Hepatocyte (in vitro differentiated cells): Measurements from ENCODE around the gene ADGRB3. TPM values are rescaled to one million over a fixed set of nuclear protein-coding genes. Genes with fewer than 3 reads are reported as not detected.

Source experiments
- DNase-seq: peaks from one replicate; pipeline ENCODE4 v3.0.0-alpha.2; 2016; ENCODE audit warnings: low spot score
- H2AFZ ChIP-seq: fragments of 200-600 bp; sonication (generic); 2 replicates; pipeline ENCODE4 v1.6.0; 2016; ENCODE audit warnings: antibody characterized with exemption, mild to moderate bottlenecking
- H3K27ac ChIP-seq: fragments of 200-600 bp; sonication (generic); 2 replicates; pipeline ENCODE4 v1.5.1; 2016; ENCODE audit warnings: mild to moderate bottlenecking
- H3K27me3 ChIP-seq: fragments of 200-600 bp; sonication (generic); 2 replicates; pipeline ENCODE4 v1.6.1; 2016
- H3K36me3 ChIP-seq: fragments of 200-600 bp; sonication (generic); replicated peaks from 2 replicates; pipeline ENCODE4 v1.5.1; 2016; ENCODE audit warnings: low read depth; ENCODE audit not compliant: insufficient read depth
- H3K4me1 ChIP-seq: fragments of 200-600 bp; sonication (generic); 2 replicates; pipeline ENCODE4 v1.5.1; 2016; ENCODE audit warnings: mild to moderate bottlenecking, moderate library complexity; ENCODE audit not compliant: insufficient read depth
- H3K4me2 ChIP-seq: fragments of 200-600 bp; sonication (generic); 2 replicates; pipeline ENCODE4 v1.6.0; 2016
- H3K4me3 ChIP-seq: fragments of 200-600 bp; sonication (generic); 2 replicates; pipeline ENCODE4 v1.5.1; 2016; ENCODE audit warnings: mild to moderate bottlenecking
- H3K79me2 ChIP-seq: fragments of 200-600 bp; sonication (generic); 2 replicates; pipeline ENCODE4 v1.6.0; 2017; ENCODE audit warnings: mild to moderate bottlenecking
- H3K9me2 ChIP-seq: fragments of 200-600 bp; sonication (generic); replicated peaks from 2 replicates; pipeline ENCODE4 v1.6.0; 2017; ENCODE audit warnings: mild to moderate bottlenecking; ENCODE audit not compliant: insufficient read depth
- H3K9me3 ChIP-seq: fragments of 200-600 bp; sonication (generic); 2 replicates; pipeline ENCODE4 v1.5.1; 2016; ENCODE audit warnings: low read depth, mild to moderate bottlenecking
- H4K20me1 ChIP-seq: fragments of 200-600 bp; sonication (generic); 2 replicates; pipeline ENCODE4 v1.6.0; 2016; ENCODE audit warnings: mild to moderate bottlenecking; ENCODE audit not compliant: insufficient read depth, poor library complexity, severe bottlenecking
- CTCF ChIP-seq: fragments of 200-600 bp; sonication (generic); IDR thresholded peaks from 2 replicates; pipeline ENCODE4 v1.5.1; 2016; ENCODE audit warnings: antibody characterized with exemption, mild to moderate bottlenecking; ENCODE audit not compliant: poor library complexity
- EZH2 ChIP-seq: fragments of 200-600 bp; sonication (generic); IDR thresholded peaks from 2 replicates; pipeline ENCODE4 v1.6.1; 2016; ENCODE audit warnings: antibody characterized with exemption, mild to moderate bottlenecking, borderline replicate concordance
- EZH2phosphoT487 ChIP-seq: fragments of 200-600 bp; sonication (generic); IDR thresholded peaks from one replicate; pipeline ENCODE4 v1.6.1; 2018; ENCODE audit warnings: antibody characterized with exemption, mild to moderate bottlenecking, low read depth, moderate library complexity; ENCODE audit not compliant: unreplicated experiment, severe bottlenecking
- WGBS: methylation state at CpG from one replicate; pipeline ENCODE4 v1.1.6; 2016; ENCODE audit warnings: low lambda C conversion rate; ENCODE audit errors: missing lambda C conversion rate; 5-methylcytosine and 5-hydroxymethylcytosine counted together
- polyA plus RNA-seq: library from polyadenylated mRNA; unstranded; fragments of >200 nt; fragmentation: Nextera tagmentation; extraction: Ambion mirVana; gene quantifications from 2 replicates; pipeline ENCODE4 v1.2.1, GENCODE V29; 2016
- total RNA-seq: library from RNA; depleted of rRNA; stranded (reverse); fragments of >200 nt; gene quantifications from 2 replicates; pipeline ENCODE4 v1.2.3, GENCODE V29; 2014

The ADGRB3 gene
- total and polyA plus RNA-seq, 2 experiments from 2014 or later: 0.17 to 2.2 TPM

GRCh38 chr6:69276204-69276603 lies 641.1 kb downstream of the ADGRB3 start:
- no peaks in the 10 kb centered on the region for H3K79me2 ChIP-seq
- no peak overlapping the region for H3K4me3 ChIP-seq
- DNase-seq: no peak
- H4K20me1 ChIP-seq: no peaks in the 10 kb centered on the region
- H2AFZ ChIP-seq: no peak overlapping the region
- no peak overlapping the region for H3K4me2 ChIP-seq
- H3K9me3 ChIP-seq: no peaks in the 10 kb centered on the region
- H3K4me1 ChIP-seq: no peaks in the 10 kb centered on the region
- no peak for TF ChIP-seq EZH2phosphoT487
- TF ChIP-seq EZH2: no peak
- no peak for TF ChIP-seq CTCF
- H3K27me3 ChIP-seq: no peaks in the 10 kb centered on the region
- no peaks in the 10 kb centered on the region for H3K9me2 ChIP-seq
- H3K36me3 ChIP-seq: no peaks in the 10 kb centered on the region
- H3K27ac ChIP-seq: no peak overlapping the region

- DNase-seq: no peak
- Histone ChIP-seq H3K4me1 (no peaks in the 10 kb centered on the region), H2AFZ (no peak overlapping the region)
These were observed 644.7 kb downstream of the ADGRB3 start for GRCh38 chr6:69279805-69280204.

GRCh38 chr6:69280858-69281257 lies 645.8 kb downstream of the ADGRB3 start:
- no peaks in the 10 kb centered on the region for H3K9me2 ChIP-seq
- WGBS: 74% methylated on average over 1 of the region's 1 CpG
- no peak for TF ChIP-seq EZH2phosphoT487
- TF ChIP-seq CTCF: no peak
- no peak for TF ChIP-seq EZH2

More at GRCh38 chr6:69279805-69280204, 644.7 kb downstream of the ADGRB3 start:
- H3K9me2 ChIP-seq: no peaks in the 10 kb centered on the region
- no peaks in the 10 kb centered on the region for H3K27me3 ChIP-seq
- no peaks in the 10 kb centered on the region for H3K36me3 ChIP-seq
- TF ChIP-seq EZH2 (no peak), EZH2phosphoT487 (no peak), CTCF (no peak)
- H3K9me3 ChIP-seq: no peaks in the 10 kb centered on the region
- no peak overlapping the region for H3K4me2 ChIP-seq
- H3K79me2 ChIP-seq: no peaks in the 10 kb centered on the region
- WGBS: 66% methylated on average over 4 of the region's 4 CpGs
- no peak overlapping the region for H3K27ac ChIP-seq
- H3K4me3 ChIP-seq: no peak overlapping the region
- no peaks in the 10 kb centered on the region for H4K20me1 ChIP-seq

GRCh38 chr6:69284176-69284730 lies 649.2 kb downstream of the ADGRB3 start:
- H3K4me2 ChIP-seq: no peak overlapping the region
- no peaks in the 10 kb centered on the region for H3K4me1 ChIP-seq
- no peaks in the 10 kb centered on the region for H3K79me2 ChIP-seq
- H3K9me3 ChIP-seq: no peaks in the 10 kb centered on the region
- 28% methylated on average over 7 of the region's 7 CpGs for WGBS
- H3K9me2 ChIP-seq: no peaks in the 10 kb centered on the region
- H4K20me1 ChIP-seq: no peaks in the 10 kb centered on the region
- TF ChIP-seq EZH2 (no peak), CTCF (no peak), EZH2phosphoT487 (no peak)
- no peaks in the 10 kb centered on the region for H3K36me3 ChIP-seq
- H2AFZ ChIP-seq: no peak overlapping the region
- no peak overlapping the region for H3K4me3 ChIP-seq
- H3K27me3 ChIP-seq: no peaks in the 10 kb centered on the region
- no peak for DNase-seq
- H3K27ac ChIP-seq: no peak overlapping the region

More at GRCh38 chr6:69280858-69281257, 645.8 kb downstream of the ADGRB3 start:
- Histone ChIP-seq H3K79me2 (no peaks in the 10 kb centered on the region), H3K4me3 (no peak overlapping the region), H3K27me3 (no peaks in the 10 kb centered on the region), H3K9me3 (no peaks in the 10 kb centered on the region), H2AFZ (no peak overlapping the region), H4K20me1 (no peaks in the 10 kb centered on the region), H3K4me2 (no peak overlapping the region), H3K27ac (no peak overlapping the region), H3K36me3 (no peaks in the 10 kb centered on the region), H3K4me1 (no peaks in the 10 kb centered on the region)
- DNase-seq: no peak
